ENCODE measurements around the gene BOC.
A peak's percentile ranks its signal among the peaks of the same experiment; 100 is the strongest.

BOC gene

GRCh38 chr3:113310960-113311359, 99.6 kb downstream of the BOC start:
- Histone ChIP-seq H3K27me3 (ENCODE audit: control insufficient read depth, insufficient read depth, low read length) (no peaks in the 10 kb centered on the region), H3K27ac (ENCODE audit: low read depth, low read length) (no peak overlapping the region), H3K36me3 (ENCODE audit: control insufficient read depth, insufficient read depth, low read length) (no peaks in the 10 kb centered on the region), H3K9ac (ENCODE audit: low read depth, low read length) (no peak overlapping the region), H3K4me1 (ENCODE audit: control insufficient read depth, insufficient read depth, low read length) (no peaks in the 10 kb centered on the region), H3K9me3 (ENCODE audit: control insufficient read depth, insufficient read depth, low read length) (peaks cover 41% of the 10 kb centered on the region), H3K4me3 (ENCODE audit: low read depth, low read length) (no peak overlapping the region)

GRCh38 chr3:113312416-113312815, 101.1 kb downstream of the BOC start:
- Histone ChIP-seq H3K4me1 (ENCODE audit: control insufficient read depth, insufficient read depth, low read length) (no peaks in the 10 kb centered on the region), H3K4me3 (ENCODE audit: low read depth, low read length) (peak overlapping the region; percentile 3; the same call in 1 of the 2 replicates), H3K9ac (ENCODE audit: low read depth, low read length) (no peak overlapping the region), H3K27me3 (ENCODE audit: control insufficient read depth, insufficient read depth, low read length) (no peaks in the 10 kb centered on the region), H3K36me3 (ENCODE audit: control insufficient read depth, insufficient read depth, low read length) (no peaks in the 10 kb centered on the region), H3K9me3 (ENCODE audit: control insufficient read depth, insufficient read depth, low read length) (peaks cover 46% of the 10 kb centered on the region), H3K27ac (ENCODE audit: low read depth, low read length) (peak overlapping the region; percentile 50)

GRCh38 chr3:113314923-113315322, 103.6 kb downstream of the BOC start:
- H3K27ac ChIP-seq (ENCODE audit: low read depth, low read length): no peak overlapping the region
- no peak overlapping the region for H3K9ac ChIP-seq (ENCODE audit: low read depth, low read length)
- no peaks in the 10 kb centered on the region for H3K27me3 ChIP-seq (ENCODE audit: control insufficient read depth, insufficient read depth, low read length)

GRCh38 chr3:113329757-113330156, 118.4 kb downstream of the BOC start:
- Histone ChIP-seq H3K4me1 (ENCODE audit: control insufficient read depth, insufficient read depth, low read length) (no peaks in the 10 kb centered on the region), H3K27me3 (ENCODE audit: control insufficient read depth, insufficient read depth, low read length) (no peaks in the 10 kb centered on the region), H3K9me3 (ENCODE audit: control insufficient read depth, insufficient read depth, low read length) (no peaks in the 10 kb centered on the region), H3K9ac (ENCODE audit: low read depth, low read length) (no peak overlapping the region), H3K27ac (ENCODE audit: low read depth, low read length) (no peak overlapping the region), H3K4me3 (ENCODE audit: low read depth, low read length) (no peak overlapping the region), H3K36me3 (ENCODE audit: control insufficient read depth, insufficient read depth, low read length) (no peaks in the 10 kb centered on the region)

More at GRCh38 chr3:113314923-113315322, 103.6 kb downstream of the BOC start:
- no peaks in the 10 kb centered on the region for H3K36me3 ChIP-seq (ENCODE audit: control insufficient read depth, insufficient read depth, low read length)
- H3K9me3 ChIP-seq (ENCODE audit: control insufficient read depth, insufficient read depth, low read length): peaks cover 46% of the 10 kb centered on the region
- H3K4me3 ChIP-seq (ENCODE audit: low read depth, low read length): no peak overlapping the region
- H3K4me1 ChIP-seq (ENCODE audit: control insufficient read depth, insufficient read depth, low read length): no peaks in the 10 kb centered on the region

GRCh38 chr3:113330742-113331141, 119.4 kb downstream of the BOC start:
- no peak overlapping the region for H3K4me3 ChIP-seq (ENCODE audit: low read depth, low read length)
- no peak overlapping the region for H3K9ac ChIP-seq (ENCODE audit: low read depth, low read length)
- H3K36me3 ChIP-seq (ENCODE audit: control insufficient read depth, insufficient read depth, low read length): no peaks in the 10 kb centered on the region
- no peaks in the 10 kb centered on the region for H3K27me3 ChIP-seq (ENCODE audit: control insufficient read depth, insufficient read depth, low read length)
- no peaks in the 10 kb centered on the region for H3K9me3 ChIP-seq (ENCODE audit: control insufficient read depth, insufficient read depth, low read length)
- no peak overlapping the region for H3K27ac ChIP-seq (ENCODE audit: low read depth, low read length)
- no peaks in the 10 kb centered on the region for H3K4me1 ChIP-seq (ENCODE audit: control insufficient read depth, insufficient read depth, low read length)

GRCh38 chr3:113331187-113331586, 119.8 kb downstream of the BOC start:
- Histone ChIP-seq H3K4me1 (ENCODE audit: control insufficient read depth, insufficient read depth, low read length) (no peaks in the 10 kb centered on the region), H3K27me3 (ENCODE audit: control insufficient read depth, insufficient read depth, low read length) (no peaks in the 10 kb centered on the region), H3K9me3 (ENCODE audit: control insufficient read depth, insufficient read depth, low read length) (no peaks in the 10 kb centered on the region), H3K27ac (ENCODE audit: low read depth, low read length) (no peak overlapping the region), H3K9ac (ENCODE audit: low read depth, low read length) (no peak overlapping the region), H3K4me3 (ENCODE audit: low read depth, low read length) (no peak overlapping the region), H3K36me3 (ENCODE audit: control insufficient read depth, insufficient read depth, low read length) (no peaks in the 10 kb centered on the region)

All from HUES48 (cell line).